NCI-H460 (cell line): ENCODE measurements around the gene POU2F3. TPM values are rescaled to one million over a fixed set of nuclear protein-coding genes. Genes with fewer than 3 reads are reported as not detected.

ENCODE experiments used
- small RNA-seq, 2 experiments: library from RNA; depleted of rRNA; stranded (forward); fragments of <200 nt; gene quantifications; one replicate each; pipeline ENCODE3, GENCODE V24; 2014
- total RNA-seq: library from RNA; depleted of rRNA; stranded (reverse); fragments of >200 nt; shearing (Covaris generic); gene quantifications from 2 replicates; pipeline ENCODE4 v1.2.3, GENCODE V29; 2014; rRNA removed

The POU2F3 gene
- total RNA-seq, 1 experiment from 2014 or later: not detected

Small RNAs within 50 kb of the gene (small RNA-seq; reads per million reads assigned to genes)
- gene RF00100: 355 to 16,558 reads per million in 2 experiments

Other genes with a start within 250 kb of the POU2F3 start
- not detected in 2 replicates for gene TRIM29, start 102.0 kb upstream of the POU2F3 start, total RNA-seq
- gene OAF, start 29.1 kb upstream of the POU2F3 start, total RNA-seq: 7.5 and 8.3 TPM in 2 replicates
- 8.5 and 9.3 TPM in 2 replicates for gene TLCD5, start 85.2 kb downstream of the POU2F3 start, total RNA-seq
- gene ARHGEF12, start 96.3 kb downstream of the POU2F3 start, total RNA-seq: 30.4 and 34.6 TPM in 2 replicates